ENCODE measurements around the gene NTM.
A peak's percentile ranks its signal among the peaks of the same experiment; 100 is the strongest.

The NTM gene

GRCh38 chr11:131985846-131986301 lies 615.5 kb downstream of the NTM start:
- no peak for DNase-seq

GRCh38 chr11:131987703-131988102 lies 617.3 kb downstream of the NTM start:
- no peak for DNase-seq

GRCh38 chr11:131991606-131992005 lies 621.2 kb downstream of the NTM start:
- no peak for DNase-seq

- no peak for DNase-seq
Measured at GRCh38 chr11:131993246-131993645, 622.8 kb downstream of the NTM start.

- DNase-seq: no peak
Measured at GRCh38 chr11:131998020-131998419, 627.6 kb downstream of the NTM start.

GRCh38 chr11:131999084-131999483 lies 628.7 kb downstream of the NTM start:
- no peak for DNase-seq

GRCh38 chr11:131999955-132000354 lies 629.5 kb downstream of the NTM start:
- no peak for DNase-seq

GRCh38 chr11:132005887-132006286 lies 635.5 kb downstream of the NTM start:
- DNase-seq: no peak

- DNase-seq: no peak
Measured at GRCh38 chr11:132006884-132007580, 636.6 kb downstream of the NTM start.

GRCh38 chr11:132008226-132008625 lies 637.8 kb downstream of the NTM start:
- no peak for DNase-seq

GRCh38 chr11:132008872-132009271 lies 638.5 kb downstream of the NTM start:
- DNase-seq: no peak

GRCh38 chr11:132020001-132020400 lies 649.6 kb downstream of the NTM start:
- DNase-seq: no peak

GRCh38 chr11:132022285-132022684 lies 651.9 kb downstream of the NTM start:
- no peak for DNase-seq

- no peak for DNase-seq
Measured at GRCh38 chr11:132022733-132023478, 652.5 kb downstream of the NTM start.

GRCh38 chr11:132024587-132025295 lies 654.3 kb downstream of the NTM start:
- no peak for DNase-seq

GRCh38 chr11:132026746-132027145 lies 656.3 kb downstream of the NTM start:
- DNase-seq: no peak

GRCh38 chr11:132028380-132029240 lies 658.2 kb downstream of the NTM start:
- DNase-seq: peak in 1 of 2 donors; percentile 38

- DNase-seq: no peak
Measured at GRCh38 chr11:132030896-132031295, 660.5 kb downstream of the NTM start.

GRCh38 chr11:132032555-132032954 lies 662.1 kb downstream of the NTM start:
- no peak for DNase-seq

- no peak for DNase-seq
Measured at GRCh38 chr11:132033051-132033450, 662.6 kb downstream of the NTM start.

- DNase-seq: no peak
Measured at GRCh38 chr11:132035228-132035627, 664.8 kb downstream of the NTM start.

GRCh38 chr11:132035766-132036165 lies 665.4 kb downstream of the NTM start:
- DNase-seq: no peak

GRCh38 chr11:132036220-132036619 lies 665.8 kb downstream of the NTM start:
- no peak for DNase-seq
